HEK293 (cell line): ENCODE results near the gene ABHD12.

Experiments used
- EGR2 ChIP-seq: fragments of 450-650 bp; formaldehyde crosslinking; IDR thresholded peaks from 2 replicates; pipeline ENCODE4 v1.5.1; 2016; ENCODE audit warnings: low read depth, missing biosample characterization, missing genetic modification characterization
- FEZF1 ChIP-seq: fragments of 450-650 bp; formaldehyde crosslinking; IDR thresholded peaks from 2 replicates; pipeline ENCODE4 v1.5.1; 2016; ENCODE audit warnings: missing biosample characterization, missing genetic modification characterization
- GLIS2 ChIP-seq: fragments of 450-650 bp; formaldehyde crosslinking; IDR thresholded peaks from 2 replicates; pipeline ENCODE4 v1.5.1; 2016; ENCODE audit warnings: missing biosample characterization, missing genetic modification characterization
- KLF8 ChIP-seq: fragments of 450-650 bp; formaldehyde crosslinking; IDR thresholded peaks from 2 replicates; pipeline ENCODE4 v1.5.1; 2016; ENCODE audit warnings: missing biosample characterization, missing genetic modification characterization
- MYNN ChIP-seq: fragments of 450-650 bp; formaldehyde crosslinking; IDR thresholded peaks from 2 replicates; pipeline ENCODE4 v1.5.1; 2016; ENCODE audit warnings: missing biosample characterization, missing genetic modification characterization, borderline replicate concordance
- PRDM10 ChIP-seq: fragments of 450-650 bp; formaldehyde crosslinking; IDR thresholded peaks from 2 replicates; pipeline ENCODE4 v1.5.1; 2016; ENCODE audit warnings: missing biosample characterization, missing genetic modification characterization
- PRDM4 ChIP-seq: fragments of 450-650 bp; formaldehyde crosslinking; IDR thresholded peaks from 2 replicates; pipeline ENCODE4 v1.5.1; 2017; ENCODE audit warnings: missing biosample characterization, missing genetic modification characterization
- PRDM6 ChIP-seq: fragments of 450-650 bp; formaldehyde crosslinking; IDR thresholded peaks from 2 replicates; pipeline ENCODE4 v1.5.1; 2017; ENCODE audit warnings: missing biosample characterization, missing genetic modification characterization
- TRIM28 ChIP-seq: IDR thresholded peaks from 2 replicates; pipeline ENCODE4 v1.6.1; 2011; ENCODE audit warnings: low read length, control low read depth, borderline replicate concordance
- ZIC2 ChIP-seq: fragments of 450-650 bp; formaldehyde crosslinking; IDR thresholded peaks from 2 replicates; pipeline ENCODE4 v1.5.1; 2016; ENCODE audit warnings: missing biosample characterization, missing genetic modification characterization
- ZNF140 ChIP-seq: fragments of 450-650 bp; formaldehyde crosslinking; IDR thresholded peaks from 2 replicates; pipeline ENCODE4 v1.5.1; 2016; ENCODE audit warnings: missing biosample characterization, missing genetic modification characterization
- ZNF211 ChIP-seq: fragments of 450-650 bp; formaldehyde crosslinking; IDR thresholded peaks from 2 replicates; pipeline ENCODE4 v1.5.1; 2016; ENCODE audit warnings: low read depth, missing biosample characterization, missing genetic modification characterization
- ZNF26 ChIP-seq: fragments of 450-650 bp; formaldehyde crosslinking; IDR thresholded peaks from 2 replicates; pipeline ENCODE4 v1.5.1; 2016; ENCODE audit warnings: missing biosample characterization, missing genetic modification characterization
- ZNF280D ChIP-seq: fragments of 450-650 bp; formaldehyde crosslinking; IDR thresholded peaks from 2 replicates; pipeline ENCODE4 v1.5.1; 2016; ENCODE audit warnings: missing biosample characterization, missing genetic modification characterization
- ZNF350 ChIP-seq: fragments of 450-650 bp; formaldehyde crosslinking; IDR thresholded peaks from 2 replicates; pipeline ENCODE4 v1.5.0; 2017; ENCODE audit warnings: missing biosample characterization, mild to moderate bottlenecking, missing genetic modification characterization
- ZNF398 ChIP-seq: fragments of 450-650 bp; formaldehyde crosslinking; IDR thresholded peaks from 2 replicates; pipeline ENCODE4 v1.5.1; 2017; ENCODE audit warnings: missing biosample characterization, missing genetic modification characterization
- ZNF513 ChIP-seq: fragments of 450-650 bp; IDR thresholded peaks from 2 replicates; pipeline ENCODE4 v1.5.1; 2018; ENCODE audit warnings: missing biosample characterization, missing genetic modification characterization
- ZNF596 ChIP-seq: fragments of 450-650 bp; IDR thresholded peaks from 2 replicates; pipeline ENCODE4 v1.5.0; 2018; ENCODE audit warnings: missing biosample characterization, mild to moderate bottlenecking, missing genetic modification characterization, moderate library complexity
- ZNF629 ChIP-seq: fragments of 450-650 bp; formaldehyde crosslinking; IDR thresholded peaks from 2 replicates; pipeline ENCODE4 v1.5.1; 2017; ENCODE audit warnings: missing biosample characterization, missing genetic modification characterization
- ZNF677 ChIP-seq: fragments of 450-650 bp; IDR thresholded peaks from 2 replicates; pipeline ENCODE4 v1.5.0; 2018; ENCODE audit warnings: missing biosample characterization, mild to moderate bottlenecking, missing genetic modification characterization, moderate library complexity
- ZNF76 ChIP-seq: fragments of 450-650 bp; formaldehyde crosslinking; IDR thresholded peaks from 2 replicates; pipeline ENCODE4; 2016; ENCODE audit warnings: low read depth, missing biosample characterization, missing genetic modification characterization, borderline replicate concordance
- ZNF791 ChIP-seq: fragments of 450-650 bp; formaldehyde crosslinking; IDR thresholded peaks from 2 replicates; pipeline ENCODE4 v1.5.1; 2016; ENCODE audit warnings: missing biosample characterization, missing genetic modification characterization
- ZSCAN16 ChIP-seq: fragments of 450-650 bp; formaldehyde crosslinking; IDR thresholded peaks from 2 replicates; pipeline ENCODE4 v1.5.1; 2016; ENCODE audit warnings: missing biosample characterization, missing genetic modification characterization

ABHD12 gene

GRCh38 chr20:25252686-25253421 is 137.8 kb downstream of the ABHD12 start (continued):
- TF ChIP-seq ZNF280D (tag by site-specific recombination), result no peak
- TF ChIP-seq TRIM28, result no peak; the same call in 1 of the 2 replicates
- no peak for TF ChIP-seq EGR2
- TF ChIP-seq KLF8, result no peak
- no peak for TF ChIP-seq ZNF26 (tag by site-specific recombination)
- TF ChIP-seq ZNF677, result no peak
- no peak for TF ChIP-seq ZNF76 (tag by site-specific recombination)
- no peak for TF ChIP-seq MYNN
- peak; percentile 100 for TF ChIP-seq PRDM4
- TF ChIP-seq ZNF629 (tag by site-specific recombination), result peak; percentile 95
- peak; percentile 99 for TF ChIP-seq FEZF1
- no peak; the same call in 1 of the 2 replicates for TF ChIP-seq ZNF513
- peak; percentile 70 for TF ChIP-seq PRDM10 (tag by site-specific recombination)
- no peak for TF ChIP-seq ZIC2
- no peak for TF ChIP-seq ZNF398
- TF ChIP-seq ZNF140 (tag by site-specific recombination), result no peak
- no peak for TF ChIP-seq ZSCAN16
- no peak for TF ChIP-seq ZNF350 (tag by site-specific recombination)
- peak; percentile 98 for TF ChIP-seq PRDM6
- TF ChIP-seq ZNF791 (tag by site-specific recombination), result no peak
- 0 out of 2 replicates have a peak, but pooled peaks have one; percentile 18 for TF ChIP-seq ZNF596 (tag by site-specific recombination)
- 0 out of 2 replicates have a peak, but pooled peaks have one; percentile 21 for TF ChIP-seq GLIS2 (tag by site-specific recombination)
- TF ChIP-seq ZNF211 (tag by site-specific recombination), result no peak
